Astrocyte (in vitro differentiated cells and primary cell): ENCODE measurements around the gene PPM1N. TPM values are rescaled to one million over a fixed set of nuclear protein-coding genes. Genes with fewer than 3 reads are reported as not detected.

ENCODE experiments used
- DNase-seq: peaks from one replicate; pipeline ENCODE4 v3.0.0-alpha.2; 2010; ENCODE audit warnings: low read depth
- FAIRE-seq: peaks from 2 replicates; lab custom pipeline; 2011; peaks lifted over from hg19 to GRCh38; lab: Jason Lieb, UNC
- H2AFZ ChIP-seq: 2 replicates; pipeline ENCODE4 v1.6.0; 2012; ENCODE audit warnings: low read depth, low read length, inconsistent platforms
- H3K27ac ChIP-seq: 2 replicates; pipeline ENCODE4 v1.5.1; 2011; ENCODE audit warnings: low read depth, low read length, inconsistent platforms
- H3K27me3 ChIP-seq: 2 replicates; pipeline ENCODE4 v1.6.0; 2011; ENCODE audit warnings: low read length, inconsistent platforms; ENCODE audit not compliant: insufficient read depth
- H3K36me3 ChIP-seq: 2 replicates; pipeline ENCODE4 v1.5.1; 2011; ENCODE audit warnings: low read length, inconsistent platforms; ENCODE audit not compliant: insufficient read depth
- H3K4me1 ChIP-seq: 2 replicates; pipeline ENCODE4 v1.5.1; 2011; ENCODE audit warnings: low read length, inconsistent platforms; ENCODE audit not compliant: insufficient read depth
- H3K4me2 ChIP-seq: 2 replicates; pipeline ENCODE4 v1.6.0; 2012; ENCODE audit warnings: low read length, inconsistent platforms
- H3K4me3 ChIP-seq: 2 replicates; pipeline ENCODE4 v1.5.1; 2011; ENCODE audit warnings: low read depth, mild to moderate bottlenecking, low read length, inconsistent platforms; ENCODE audit not compliant: insufficient read depth
- H3K79me2 ChIP-seq: 2 replicates; pipeline ENCODE4 v1.6.0; 2012; ENCODE audit warnings: mild to moderate bottlenecking, low read length, inconsistent platforms; ENCODE audit not compliant: insufficient read depth
- H3K9ac ChIP-seq: 2 replicates; pipeline ENCODE4 v1.6.0; 2012; ENCODE audit warnings: mild to moderate bottlenecking, low read length, inconsistent platforms
- H3K9me3 ChIP-seq: 2 replicates; pipeline ENCODE4 v1.5.1; 2012; ENCODE audit warnings: low read depth, mild to moderate bottlenecking, low read length, inconsistent platforms; ENCODE audit not compliant: insufficient read depth
- H4K20me1 ChIP-seq: 2 replicates; pipeline ENCODE4 v1.6.0; 2012; ENCODE audit warnings: low read length, inconsistent platforms; ENCODE audit not compliant: insufficient read depth
- H3K27ac Mint-ChIP-seq: one replicate; pipeline ENCODE4 v1.8.0; 2021; ENCODE audit warnings: mild to moderate bottlenecking, mixed read lengths; ENCODE audit not compliant: unreplicated experiment
- H3K27me3 Mint-ChIP-seq: one replicate; pipeline ENCODE4 v1.8.0; 2021; ENCODE audit warnings: low read depth, mixed read lengths; ENCODE audit not compliant: unreplicated experiment
- H3K36me3 Mint-ChIP-seq: one replicate; pipeline ENCODE4 v1.8.0; 2021; ENCODE audit warnings: low read depth, mixed read lengths; ENCODE audit not compliant: unreplicated experiment
- H3K4me1 Mint-ChIP-seq: one replicate; pipeline ENCODE4 v1.8.0; 2021; ENCODE audit warnings: low read depth, mixed read lengths; ENCODE audit not compliant: unreplicated experiment
- H3K4me3 Mint-ChIP-seq: one replicate; pipeline ENCODE4 v1.8.0; 2021; ENCODE audit warnings: mild to moderate bottlenecking, moderate library complexity, mixed read lengths; ENCODE audit not compliant: unreplicated experiment
- H3K9me3 Mint-ChIP-seq: one replicate; pipeline ENCODE4 v1.8.0; 2021; ENCODE audit warnings: mild to moderate bottlenecking, mixed read lengths; ENCODE audit not compliant: unreplicated experiment
- CTCF ChIP-seq: IDR thresholded peaks from 2 replicates; pipeline ENCODE4 v1.5.1; 2011; ENCODE audit warnings: low read depth, mild to moderate bottlenecking, inconsistent platforms, low read length, moderate library complexity; ENCODE audit not compliant: insufficient read depth
- EZH2 ChIP-seq: IDR thresholded peaks from 2 replicates; pipeline ENCODE4 v1.6.1; 2012; ENCODE audit warnings: mild to moderate bottlenecking, low read length, inconsistent platforms; ENCODE audit not compliant: insufficient read depth
- total RNA-seq: library from RNA; stranded (reverse); gene quantifications from 2 replicates; pipeline ENCODE4 v1.2.1, GENCODE V29; 2021

Gene PPM1N
- total RNA-seq, 1 donor from 2014 or later = 1.3 TPM

GRCh38 chr19:45451131-45451849, 47.0 kb upstream of the PPM1N start:
- TF ChIP-seq EZH2 (no peak), CTCF (no peak)
- Mint-ChIP-seq H3K9me3 (no peaks in the 10 kb centered on the region), H3K4me1 (peaks cover 10% of the 10 kb centered on the region), H3K36me3 (no peaks in the 10 kb centered on the region), H3K27me3 (no peaks in the 10 kb centered on the region), H3K27ac (peak overlapping the region; percentile 99), H3K4me3 (peak overlapping the region; percentile 81)
- no peaks in the 10 kb centered on the region for H4K20me1 ChIP-seq
- peak overlapping the region; percentile 69 for H3K4me3 ChIP-seq
- H3K27ac ChIP-seq = peak overlapping the region; percentile 98
- peak overlapping the region; percentile 100 for H3K9ac ChIP-seq
- H3K4me2 ChIP-seq = peak overlapping the region; percentile 97
- DNase-seq (peak; percentile 92), FAIRE-seq (no peak)
- no peaks in the 10 kb centered on the region for H3K36me3 ChIP-seq
- H3K27me3 ChIP-seq = no peaks in the 10 kb centered on the region
- peak overlapping the region; percentile 53 for H2AFZ ChIP-seq
- peaks cover 41% of the 10 kb centered on the region for H3K4me1 ChIP-seq
- H3K79me2 ChIP-seq = no peaks in the 10 kb centered on the region
- no peaks in the 10 kb centered on the region for H3K9me3 ChIP-seq

GRCh38 chr19:45451850-45452387, 46.3 kb upstream of the PPM1N start:
- DNase-seq (no peak), FAIRE-seq (no peak)
- TF ChIP-seq EZH2 = no peak
- TF ChIP-seq CTCF = no peak
- Mint-ChIP-seq H3K36me3 (no peaks in the 10 kb centered on the region), H3K9me3 (no peaks in the 10 kb centered on the region), H3K27me3 (no peaks in the 10 kb centered on the region), H3K27ac (peak overlapping the region; percentile 99), H3K4me3 (peak overlapping the region; percentile 81), H3K4me1 (peaks cover 10% of the 10 kb centered on the region)
- Histone ChIP-seq H3K79me2 (no peaks in the 10 kb centered on the region), H3K9me3 (no peaks in the 10 kb centered on the region), H3K27me3 (no peaks in the 10 kb centered on the region), H2AFZ (no peak overlapping the region), H4K20me1 (no peaks in the 10 kb centered on the region), H3K4me3 (peak overlapping the region; percentile 69), H3K36me3 (no peaks in the 10 kb centered on the region), H3K9ac (peak overlapping the region; percentile 100), H3K27ac (peak overlapping the region; percentile 98), H3K4me2 (peak overlapping the region; percentile 97), H3K4me1 (peaks cover 45% of the 10 kb centered on the region)
